Ishikawa (cell line): ENCODE results near the gene CNKSR2.

Source experiments
- CEBPB ChIP-seq: IDR thresholded peaks from 2 replicates; pipeline ENCODE4 v1.6.1; 2012
- CREB1 ChIP-seq: IDR thresholded peaks from 2 replicates; pipeline ENCODE4 v1.6.1; 2012; ENCODE audit warnings: low read depth
- EGR1 ChIP-seq: IDR thresholded peaks from 2 replicates; pipeline ENCODE4 v1.6.1; 2012
- EP300 ChIP-seq: IDR thresholded peaks from 2 replicates; pipeline ENCODE4 v1.6.1; 2012; ENCODE audit warnings: borderline replicate concordance
- FOXM1 ChIP-seq: IDR thresholded peaks from 2 replicates; pipeline ENCODE4 v1.6.1; 2012; ENCODE audit warnings: low read depth, borderline replicate concordance
- RAD21 ChIP-seq: IDR thresholded peaks from 2 replicates; pipeline ENCODE4 v1.6.1; 2012; ENCODE audit warnings: low read depth
- REST ChIP-seq: IDR thresholded peaks from 2 replicates; pipeline ENCODE4 v1.6.1; 2012; ENCODE audit warnings: low read depth, mild to moderate bottlenecking
- TAF1 ChIP-seq: IDR thresholded peaks from 2 replicates; pipeline ENCODE4 v1.6.1; 2012; ENCODE audit warnings: low read depth, mild to moderate bottlenecking
- TCF12 ChIP-seq: IDR thresholded peaks from 2 replicates; pipeline ENCODE4 v1.6.1; 2012; ENCODE audit warnings: low read depth
- YY1 ChIP-seq: IDR thresholded peaks from 2 replicates; pipeline ENCODE4 v1.6.1; 2012; ENCODE audit warnings: low read depth
- ZBTB7A ChIP-seq: IDR thresholded peaks from 2 replicates; pipeline ENCODE4 v1.6.1; 2012; ENCODE audit warnings: low read depth
- TF ChIP-seq, protein P1 (sequence below): IDR thresholded peaks from 2 replicates; pipeline ENCODE4 v1.6.1; 2012

DNA sequence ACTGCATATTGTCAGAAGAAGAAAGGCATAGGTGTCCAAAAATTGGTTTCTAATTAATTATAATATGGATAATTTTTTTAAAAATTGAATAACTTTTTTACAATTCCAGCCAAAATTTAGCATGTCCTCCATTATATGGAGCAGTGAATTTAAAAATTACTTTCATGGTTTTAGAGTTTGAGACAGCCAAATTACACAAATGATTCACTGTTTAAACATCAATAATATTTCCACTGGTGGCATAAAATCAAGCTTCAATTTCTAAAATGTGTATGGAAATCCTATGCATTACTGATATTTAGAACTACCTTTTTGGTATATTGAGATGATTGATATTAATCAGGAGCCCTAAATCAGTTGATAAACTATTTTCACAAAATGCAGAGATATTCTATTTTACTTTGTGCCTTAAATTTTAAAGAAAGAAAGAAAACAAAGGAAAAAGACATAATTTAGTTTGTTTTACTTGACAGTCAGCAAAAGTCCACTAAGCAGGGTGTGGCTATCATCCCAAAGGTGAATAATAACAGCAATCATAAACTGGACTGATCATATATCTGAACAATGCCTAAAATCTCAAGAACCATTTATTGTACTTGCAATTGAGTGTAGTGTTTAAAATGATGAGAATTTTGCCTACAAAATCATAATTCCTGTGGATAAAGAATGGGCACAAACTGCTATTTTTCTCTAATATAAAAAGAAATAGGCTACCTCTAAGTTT is 249.7 kb downstream of the CNKSR2 start:
- no peak for TF ChIP-seq TCF12
- TF ChIP-seq YY1, result no peak
- no peak for TF ChIP-seq FOXM1
- no peak for TF ChIP-seq REST
- no peak for TF ChIP-seq EP300
- TF ChIP-seq ZBTB7A, result no peak
- no peak for TF ChIP-seq CREB1
- no peak for TF ChIP-seq TAF1
- TF ChIP-seq, protein P1, sequence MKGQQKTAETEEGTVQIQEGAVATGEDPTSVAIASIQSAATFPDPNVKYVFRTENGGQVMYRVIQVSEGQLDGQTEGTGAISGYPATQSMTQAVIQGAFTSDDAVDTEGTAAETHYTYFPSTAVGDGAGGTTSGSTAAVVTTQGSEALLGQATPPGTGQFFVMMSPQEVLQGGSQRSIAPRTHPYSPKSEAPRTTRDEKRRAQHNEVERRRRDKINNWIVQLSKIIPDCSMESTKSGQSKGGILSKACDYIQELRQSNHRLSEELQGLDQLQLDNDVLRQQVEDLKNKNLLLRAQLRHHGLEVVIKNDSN, result no peak
- TF ChIP-seq RAD21, result no peak
- no peak for TF ChIP-seq EGR1
- no peak for TF ChIP-seq CEBPB
